ENCODE measurements around the gene SLC16A13. TPM values are rescaled to one million over a fixed set of nuclear protein-coding genes. Genes with fewer than 3 reads are reported as not detected.

SLC16A13 gene
- total RNA-seq, 1 donor from 2014 or later: 1.5 TPM

DNA sequence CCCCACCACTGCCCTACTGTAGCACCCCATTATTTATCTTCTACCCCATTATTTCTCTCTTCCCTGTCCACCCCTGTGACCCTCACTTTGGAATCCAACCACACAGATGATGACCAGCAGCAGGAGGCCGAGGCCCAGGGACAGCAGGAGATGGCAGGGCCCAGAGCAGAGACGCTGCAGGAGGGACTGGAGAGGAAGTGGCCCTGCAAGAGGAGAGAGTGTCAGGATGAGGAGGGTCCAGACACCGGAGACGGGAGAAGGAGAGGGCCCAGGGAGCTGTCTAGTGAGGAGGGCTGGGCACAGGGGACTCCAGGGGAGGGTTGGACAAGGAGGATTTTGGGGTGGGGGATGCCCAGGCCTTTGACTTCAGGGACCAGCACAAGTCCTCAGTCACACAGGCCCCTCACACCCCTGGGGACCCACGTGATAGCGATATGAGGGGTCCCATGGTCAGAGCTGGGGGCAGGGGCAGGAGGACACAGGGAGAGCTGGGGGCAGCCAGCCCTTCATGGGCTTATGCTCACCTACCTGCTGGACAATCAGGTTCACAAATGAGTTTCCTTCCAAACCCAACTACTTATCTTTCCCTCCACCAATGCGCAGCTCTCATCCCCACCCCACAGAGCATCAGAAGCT is 42.2 kb downstream of the SLC16A13 start:
- Histone ChIP-seq H3K36me3 (no peaks in the 10 kb centered on the region), H3K9me3 (no peaks in the 10 kb centered on the region), H3K27me3 (no peaks in the 10 kb centered on the region), H3K27ac (no peak overlapping the region), H3K4me1 (no peaks in the 10 kb centered on the region), H3K4me3 (no peak overlapping the region)
- DNase-seq (ENCODE audit: low spot score in 2 of 2): no peak
- intact Hi-C loops (cut with DNase I): no loop called here
- TF ChIP-seq, protein P1, sequence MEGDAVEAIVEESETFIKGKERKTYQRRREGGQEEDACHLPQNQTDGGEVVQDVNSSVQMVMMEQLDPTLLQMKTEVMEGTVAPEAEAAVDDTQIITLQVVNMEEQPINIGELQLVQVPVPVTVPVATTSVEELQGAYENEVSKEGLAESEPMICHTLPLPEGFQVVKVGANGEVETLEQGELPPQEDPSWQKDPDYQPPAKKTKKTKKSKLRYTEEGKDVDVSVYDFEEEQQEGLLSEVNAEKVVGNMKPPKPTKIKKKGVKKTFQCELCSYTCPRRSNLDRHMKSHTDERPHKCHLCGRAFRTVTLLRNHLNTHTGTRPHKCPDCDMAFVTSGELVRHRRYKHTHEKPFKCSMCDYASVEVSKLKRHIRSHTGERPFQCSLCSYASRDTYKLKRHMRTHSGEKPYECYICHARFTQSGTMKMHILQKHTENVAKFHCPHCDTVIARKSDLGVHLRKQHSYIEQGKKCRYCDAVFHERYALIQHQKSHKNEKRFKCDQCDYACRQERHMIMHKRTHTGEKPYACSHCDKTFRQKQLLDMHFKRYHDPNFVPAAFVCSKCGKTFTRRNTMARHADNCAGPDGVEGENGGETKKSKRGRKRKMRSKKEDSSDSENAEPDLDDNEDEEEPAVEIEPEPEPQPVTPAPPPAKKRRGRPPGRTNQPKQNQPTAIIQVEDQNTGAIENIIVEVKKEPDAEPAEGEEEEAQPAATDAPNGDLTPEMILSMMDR (IDR thresholded peaks at IDR 0.05): no peak

- Histone ChIP-seq H3K4me3 (no peak overlapping the region), H3K36me3 (no peaks in the 10 kb centered on the region), H3K4me1 (no peaks in the 10 kb centered on the region), H3K27me3 (no peaks in the 10 kb centered on the region), H3K27ac (no peak overlapping the region), H3K9me3 (no peaks in the 10 kb centered on the region)
- TF ChIP-seq, protein P1 (IDR thresholded peaks at IDR 0.05): no peak
- DNase-seq (ENCODE audit: low spot score in 2 of 2): peak in 1 of 2 donors; percentile 47
- intact Hi-C loops (cut with DNase I): no loop called here
Observed at GRCh38 chr17:7078711-7079110, 42.9 kb downstream of the SLC16A13 start.

GRCh38 chr17:7079581-7080455 is 44.0 kb downstream of the SLC16A13 start, which contains the start of gene CLEC10A:
Gene CLEC10A, minus strand, starts transcription at chr17:7080251. Its CDS starts 1,439 bp downstream, at chr17:7078812.
- intact Hi-C loops (cut with DNase I): no loop called here
- peak in 1 of 2 donors; percentile 61 for DNase-seq (ENCODE audit: low spot score in 2 of 2)
- H3K27ac ChIP-seq: no peak within 1 kb of the TSS
- no peak within 1 kb of the TSS for H3K4me3 ChIP-seq
- no peaks in the 10 kb centered on the region for H3K4me1 ChIP-seq
- TF ChIP-seq, protein P1 (IDR thresholded peaks at IDR 0.05): no peak
- H3K27me3 ChIP-seq: no peaks in the 10 kb centered on the region
- H3K36me3 ChIP-seq: no peaks in the 10 kb centered on the region
- no peaks in the 10 kb centered on the region for H3K9me3 ChIP-seq

GRCh38 chr17:7080456-7081041 is 44.7 kb downstream of the SLC16A13 start:
- H3K9me3 ChIP-seq: no peaks in the 10 kb centered on the region
- intact Hi-C loops (cut with DNase I): no loop called here
- peak in 1 of 2 donors; percentile 61 for DNase-seq (ENCODE audit: low spot score in 2 of 2)

DNA sequence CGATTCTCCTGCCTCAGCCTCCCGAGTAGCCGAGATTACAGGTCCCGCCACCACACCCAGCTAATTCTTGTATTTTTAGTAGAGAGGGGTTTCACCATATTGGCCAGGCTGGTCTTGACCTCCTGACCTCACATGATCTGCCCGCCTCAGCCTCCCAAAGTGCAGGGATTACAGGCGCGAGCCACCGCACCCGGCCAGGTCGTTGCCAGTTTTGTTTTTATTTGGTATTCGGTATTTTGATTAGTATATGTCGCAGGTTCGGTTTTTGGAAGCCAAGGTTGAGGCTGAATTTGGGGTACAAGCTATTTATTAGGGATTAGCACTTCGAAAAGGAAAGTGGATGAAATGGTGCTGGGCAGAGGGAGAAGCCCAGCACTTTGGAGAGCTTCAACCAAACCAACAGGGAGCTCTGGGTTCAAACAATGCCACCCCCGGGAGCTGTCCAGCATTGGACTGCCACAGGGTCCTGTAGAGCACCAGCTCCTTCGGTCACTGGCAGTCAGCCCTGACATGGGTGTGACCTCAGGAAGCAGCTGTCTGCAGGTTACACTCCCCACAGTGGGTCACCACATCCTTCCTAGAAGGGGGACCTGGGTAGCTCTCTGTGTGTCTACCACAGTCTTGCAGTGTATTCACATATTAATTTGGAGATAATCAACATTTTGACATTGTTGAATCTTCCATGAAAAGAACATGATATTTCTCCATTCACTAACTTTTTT is 45.7 kb downstream of the SLC16A13 start:
- no peaks in the 10 kb centered on the region for H3K27me3 ChIP-seq
- H3K4me1 ChIP-seq: no peaks in the 10 kb centered on the region
- H3K27ac ChIP-seq: no peak overlapping the region
- no peaks in the 10 kb centered on the region for H3K9me3 ChIP-seq
- TF ChIP-seq, protein P1 (IDR thresholded peaks at IDR 0.05): no peak
- DNase-seq (ENCODE audit: low spot score in 2 of 2): peak in 1 of 2 donors; percentile 52
- no peaks in the 10 kb centered on the region for H3K36me3 ChIP-seq
- intact Hi-C loops (cut with DNase I): no loop called here
- H3K4me3 ChIP-seq: no peak overlapping the region

More at GRCh38 chr17:7080456-7081041, 44.7 kb downstream of the SLC16A13 start:
- Histone ChIP-seq H3K36me3 (no peaks in the 10 kb centered on the region), H3K27ac (no peak overlapping the region), H3K4me3 (no peak overlapping the region), H3K27me3 (no peaks in the 10 kb centered on the region), H3K4me1 (no peaks in the 10 kb centered on the region)
- TF ChIP-seq, protein P1 (IDR thresholded peaks at IDR 0.05): no peak

Data from ascending aorta (tissue), 2 donors.